GM21381 (cell line): ENCODE measurements around the gene DUSP1.

ENCODE experiments used
- ATAC-seq: cut with Tn5 transposase; IDR thresholded peaks from one replicate; pipeline ENCODE4 v1.9.1; 2021; ENCODE audit warnings: mild to moderate bottlenecking, moderate library complexity; ENCODE audit not compliant: unreplicated experiment

Gene DUSP1

GRCh38 chr5:172765766-172766286 lies 5.2 kb downstream of the DUSP1 start:
- ATAC-seq, result no peak

DNA sequence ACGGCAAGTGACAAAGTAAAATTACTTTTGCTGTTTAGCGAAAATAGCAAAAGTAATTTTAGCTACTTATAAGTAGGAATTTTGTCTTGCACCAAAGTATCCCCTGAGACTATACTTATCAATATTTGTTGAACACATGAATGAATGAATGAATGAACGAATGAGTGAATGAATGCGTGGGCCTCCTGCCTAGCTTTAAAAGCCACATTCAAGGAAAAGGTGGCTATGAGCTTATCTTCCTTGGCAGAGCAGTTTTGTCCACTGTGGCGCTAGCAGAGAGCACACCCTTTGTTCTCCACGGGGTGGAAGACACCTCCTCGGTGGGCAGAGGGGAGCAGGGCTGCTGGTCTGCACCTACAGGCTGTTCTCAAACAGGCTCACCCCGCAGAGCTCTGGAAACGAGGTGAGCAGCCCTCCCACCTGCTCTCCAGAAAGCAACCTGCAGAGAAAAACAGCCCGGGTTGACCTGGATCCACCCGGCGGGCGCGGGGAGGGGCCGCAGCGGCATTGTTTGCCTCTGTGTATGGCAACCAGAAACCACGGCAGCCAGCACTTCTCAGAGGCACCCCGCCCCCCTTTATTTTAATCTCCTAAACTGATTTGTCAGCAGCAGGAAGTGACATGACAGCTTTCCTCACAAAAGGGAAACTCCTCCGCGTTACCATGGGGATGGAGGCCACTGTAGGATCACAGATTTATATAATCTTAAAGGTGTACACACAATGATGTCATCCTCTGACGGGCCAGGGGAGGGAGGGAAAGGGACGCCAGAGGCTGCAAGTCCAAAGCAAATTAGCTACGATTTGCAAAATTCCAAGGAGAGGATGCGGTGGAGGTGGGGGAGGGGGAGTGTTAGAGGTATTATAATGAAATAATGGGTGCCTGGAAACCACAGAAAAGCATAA lies 5.9 kb downstream of the DUSP1 start:
- ATAC-seq, result peak; percentile 81

GRCh38 chr5:172763120-172763464 lies 7.9 kb downstream of the DUSP1 start:
- ATAC-seq, result no peak

- ATAC-seq, result no peak
Observed at GRCh38 chr5:172762214-172763119, 8.5 kb downstream of the DUSP1 start.

GRCh38 chr5:172760959-172761358 lies 10.0 kb downstream of the DUSP1 start:
- no peak for ATAC-seq

- no peak for ATAC-seq
Observed at GRCh38 chr5:172760136-172760535, 10.9 kb downstream of the DUSP1 start.

- ATAC-seq, result no peak
Observed at GRCh38 chr5:172758834-172759149, 12.2 kb downstream of the DUSP1 start.

GRCh38 chr5:172758077-172758833 lies 12.7 kb downstream of the DUSP1 start:
- no peak for ATAC-seq

- no peak for ATAC-seq
Observed at GRCh38 chr5:172757394-172758010, 13.5 kb downstream of the DUSP1 start.

DNA sequence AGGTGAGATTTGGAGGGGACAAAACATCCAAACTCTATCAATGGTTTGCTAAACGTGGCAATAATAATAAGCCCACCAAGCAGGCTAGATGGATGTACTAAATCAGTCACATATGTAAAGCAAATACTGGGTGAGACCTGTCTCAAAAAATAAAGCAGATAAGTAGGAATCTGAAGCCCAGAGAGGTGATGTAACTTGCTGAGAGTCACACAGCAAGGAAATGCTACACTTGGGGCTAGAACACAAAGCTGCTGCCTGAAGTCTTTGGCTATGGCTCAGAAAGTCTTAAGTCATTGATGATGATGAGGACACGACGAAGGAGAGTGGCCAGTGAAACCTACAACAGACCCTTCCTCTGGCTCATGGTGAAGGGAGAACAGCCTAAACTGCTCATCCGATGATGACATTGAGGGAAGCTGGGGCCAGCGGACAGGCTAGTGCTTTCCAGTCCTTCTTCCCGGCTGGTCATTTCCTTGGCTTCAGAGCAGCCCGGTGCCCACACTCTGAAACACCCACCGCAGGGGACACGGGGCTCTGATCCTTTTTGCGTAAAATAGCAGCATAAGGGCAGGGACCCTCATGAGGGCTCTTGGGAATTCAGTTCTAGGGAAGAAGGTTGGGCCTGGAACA lies 14.1 kb downstream of the DUSP1 start:
- ATAC-seq, result no peak

DNA sequence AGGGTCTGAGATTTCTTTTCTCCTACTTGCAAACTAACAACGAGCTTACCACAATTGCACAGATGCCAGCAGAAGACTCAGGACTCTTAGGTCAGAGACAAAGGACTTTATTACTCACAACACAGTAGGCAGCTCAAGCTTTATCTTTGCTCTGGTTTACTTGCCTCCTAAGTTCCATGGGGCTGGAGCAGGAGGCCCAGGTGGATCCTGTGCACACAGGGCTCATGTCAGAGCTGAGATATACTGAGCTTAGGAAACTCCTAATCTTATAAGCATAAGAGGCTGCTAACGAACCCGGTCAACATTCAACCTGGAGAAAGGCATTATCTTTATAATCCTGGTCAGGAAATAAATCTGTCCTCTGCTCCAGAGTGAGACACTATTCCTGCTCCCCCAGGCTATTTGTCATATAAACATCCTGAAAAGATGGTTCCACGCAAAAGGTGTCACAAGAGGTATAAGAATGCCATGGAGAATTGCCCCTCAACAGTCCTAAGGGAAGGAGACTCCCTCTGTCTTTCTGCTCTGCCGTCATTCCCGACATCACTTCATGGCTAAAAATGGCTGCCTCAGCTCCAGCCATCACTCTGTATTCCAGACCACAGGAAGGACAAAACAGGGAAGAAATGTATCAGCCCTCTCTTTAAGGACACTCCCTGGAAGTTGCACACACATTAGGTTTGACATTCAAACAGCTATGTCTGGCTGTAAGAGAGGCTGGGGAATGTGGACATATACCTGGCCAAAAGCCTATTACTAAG lies 16.2 kb downstream of the DUSP1 start:
- no peak for ATAC-seq

- ATAC-seq, result no peak
Observed at GRCh38 chr5:172753101-172753500, 17.9 kb downstream of the DUSP1 start.

- no peak for ATAC-seq
Observed at GRCh38 chr5:172751761-172752510, 19.1 kb downstream of the DUSP1 start.

DNA sequence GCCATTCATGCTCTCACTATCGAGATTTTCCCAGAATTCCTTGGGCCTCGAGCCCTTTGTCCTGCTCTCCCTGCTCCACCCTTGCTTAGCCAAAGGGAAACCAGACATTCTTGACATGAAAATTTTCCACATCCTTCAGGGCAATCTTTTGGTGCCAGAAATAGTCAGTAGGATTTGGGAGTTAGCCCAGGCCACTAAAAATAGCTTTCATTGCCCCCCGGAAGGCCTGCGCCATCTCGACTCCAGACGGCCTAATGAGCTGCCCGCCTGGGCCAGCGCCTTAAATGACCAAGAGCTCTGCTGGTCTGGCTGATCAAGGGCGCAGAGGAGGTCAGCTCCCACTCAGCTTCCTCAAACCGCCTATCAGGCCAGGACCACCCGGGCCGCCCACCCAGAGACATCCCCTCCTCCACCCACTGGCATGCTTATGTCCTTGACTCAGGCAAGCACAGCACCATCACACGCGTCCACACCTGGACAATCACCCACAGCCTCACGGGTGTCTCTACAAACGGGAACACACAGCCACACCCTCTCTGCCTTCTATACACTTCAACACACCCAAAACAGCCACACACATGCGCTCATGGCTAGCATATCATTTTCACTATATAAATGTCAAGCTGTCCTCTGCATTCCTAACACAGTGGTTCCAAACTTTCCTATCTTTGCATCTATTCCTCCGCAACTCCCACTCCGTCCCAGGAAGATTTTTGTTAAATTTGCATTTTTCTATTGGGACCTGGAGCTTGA lies 20.9 kb downstream of the DUSP1 start:
- ATAC-seq, result no peak

DNA sequence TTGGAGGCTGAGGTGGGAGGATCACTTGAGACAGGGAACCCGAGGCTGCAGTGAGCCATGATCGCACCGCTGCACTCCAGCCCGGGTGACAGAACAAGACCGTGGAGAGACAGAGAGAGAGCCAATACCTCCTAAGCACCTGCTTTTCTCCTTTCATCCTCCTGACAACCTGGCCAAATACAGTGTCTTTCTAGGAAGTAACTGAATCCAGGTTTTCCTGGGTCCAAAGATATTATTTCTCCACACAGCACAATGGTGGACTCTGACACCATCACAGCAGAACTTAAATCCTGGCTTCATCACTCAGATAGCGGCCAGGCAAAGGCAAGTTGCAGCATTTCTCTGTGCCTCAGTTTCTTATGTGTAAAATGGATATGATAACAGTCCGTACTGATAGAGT lies 21.9 kb downstream of the DUSP1 start:
- ATAC-seq, result no peak

- no peak for ATAC-seq
Observed at GRCh38 chr5:172748341-172748843, 22.6 kb downstream of the DUSP1 start.

GRCh38 chr5:172747471-172747870 lies 23.5 kb downstream of the DUSP1 start:
- no peak for ATAC-seq

DNA sequence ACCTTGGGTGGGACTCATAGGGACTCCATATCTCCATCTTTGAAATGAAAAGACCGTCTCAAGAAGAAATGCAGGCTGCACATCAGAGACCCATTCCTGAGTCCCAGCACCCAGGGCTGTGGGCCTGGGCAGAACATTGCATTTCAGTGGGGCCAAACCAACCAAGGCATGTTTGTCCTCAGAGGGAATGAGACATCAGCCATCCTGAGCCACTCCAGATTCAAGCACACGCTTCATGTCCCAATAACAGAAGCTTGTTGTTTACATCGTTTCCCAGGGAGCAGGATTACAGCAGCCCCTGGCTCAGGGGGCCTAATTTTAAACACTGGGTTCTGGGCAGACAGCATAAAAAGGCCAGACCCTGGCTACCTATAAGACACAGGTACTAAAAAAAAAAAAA lies 24.3 kb downstream of the DUSP1 start:
- no peak for ATAC-seq
